ENCODE results near the gene AGBL4. TPM values are rescaled to one million over a fixed set of nuclear protein-coding genes. Genes with fewer than 3 reads are reported as not detected.

The AGBL4 gene
- total and polyA plus RNA-seq, 9 of the 15 experiments (the other 6 are each of a cell fraction or from before 2014, with no cell fraction given): 0.11 TPM; not detected in 7

DNA sequence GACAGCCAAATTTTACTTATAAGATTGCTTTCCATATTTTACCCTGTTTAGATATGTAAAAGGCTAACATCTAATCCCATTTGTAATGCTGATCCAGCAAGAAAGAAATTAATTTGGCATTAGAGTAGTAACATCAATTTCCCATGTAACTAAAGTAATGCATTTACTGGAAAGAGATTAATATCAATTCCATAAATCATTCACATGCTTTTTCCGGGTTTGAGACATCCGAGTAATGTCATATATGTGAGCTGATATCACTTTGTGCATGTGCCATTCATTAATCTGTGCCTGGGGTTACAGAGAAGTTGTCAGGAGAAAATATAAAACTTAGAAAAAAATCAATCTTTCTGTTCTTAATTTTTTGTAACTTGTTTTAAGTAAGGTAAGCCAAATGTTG, 206.1 kb downstream of the AGBL4 start:
- no peak for DNase-seq (ENCODE audit: extremely low read depth in 1 of 4, low spot score in 3 of 4)
- no TSS peak for BruUV-seq (replicated peaks)
- no peaks in the 10 kb centered on the region for H3K27me3 ChIP-seq (ENCODE audit: control insufficient read depth in 2 of 2, insufficient read depth in 2 of 2, low read length in 2 of 2)
- no peaks in the 10 kb centered on the region for H3K9me3 ChIP-seq (replicated peaks; ENCODE audit: control insufficient read depth, insufficient read depth, low read depth, low read length)
- FAIRE-seq: no peak
- H3K9ac ChIP-seq (ENCODE audit: insufficient read depth in 1 of 2, low read depth in 2 of 2, low read length in 2 of 2): no peak overlapping the region
- ChIA-PET CTCF (ENCODE audit: low intra/inter-chr PET ratio) (no interaction called here), POLR2A (no interaction called here)
- no peaks in the 10 kb centered on the region for H3K79me2 ChIP-seq (ENCODE audit: control insufficient read depth, insufficient read depth, low read length)
- H3K9me1 ChIP-seq (ENCODE audit: control insufficient read depth, insufficient read depth, low read length): no peaks in the 10 kb centered on the region
- no peak overlapping the region for H3K27ac ChIP-seq (ENCODE audit: extremely low read depth, low read depth, low read length)
- in situ Hi-C loops (cut with MboI): no loop called here
- intact Hi-C loops (cut with micrococcal nuclease): no loop called here
- H2AFZ ChIP-seq (ENCODE audit: low read depth, low read length): no peak overlapping the region
- H3K4me1 ChIP-seq (replicated peaks in 1 of 2; ENCODE audit: control insufficient read depth in 2 of 2, insufficient read depth in 2 of 2, low read length in 2 of 2): no peaks in the 10 kb centered on the region
- no peaks in the 10 kb centered on the region for H3K36me3 ChIP-seq (ENCODE audit: control insufficient read depth, insufficient read depth, low read length)
- no peak for ATAC-seq
- H3K4me3 ChIP-seq: no peak overlapping the region
- WGBS (ENCODE audit: insufficient coverage, low coverage, missing lambda C conversion rate): 0% methylated on average over 2 of the region's 2 CpGs
- no peak overlapping the region for H3K4me2 ChIP-seq (ENCODE audit: insufficient read depth, low read length)
- no peaks in the 10 kb centered on the region for H4K20me1 ChIP-seq (replicated peaks; ENCODE audit: control insufficient read depth, insufficient read depth, low read length)
- TF ChIP-seq, protein P1, sequence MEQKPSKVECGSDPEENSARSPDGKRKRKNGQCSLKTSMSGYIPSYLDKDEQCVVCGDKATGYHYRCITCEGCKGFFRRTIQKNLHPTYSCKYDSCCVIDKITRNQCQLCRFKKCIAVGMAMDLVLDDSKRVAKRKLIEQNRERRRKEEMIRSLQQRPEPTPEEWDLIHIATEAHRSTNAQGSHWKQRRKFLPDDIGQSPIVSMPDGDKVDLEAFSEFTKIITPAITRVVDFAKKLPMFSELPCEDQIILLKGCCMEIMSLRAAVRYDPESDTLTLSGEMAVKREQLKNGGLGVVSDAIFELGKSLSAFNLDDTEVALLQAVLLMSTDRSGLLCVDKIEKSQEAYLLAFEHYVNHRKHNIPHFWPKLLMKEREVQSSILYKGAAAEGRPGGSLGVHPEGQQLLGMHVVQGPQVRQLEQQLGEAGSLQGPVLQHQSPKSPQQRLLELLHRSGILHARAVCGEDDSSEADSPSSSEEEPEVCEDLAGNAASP (IDR thresholded peaks at IDR 0.05): no peak
- no peak for TF ChIP-seq ZNF79 (CRISPR knock-in tag; IDR thresholded peaks at IDR 0.05; ENCODE audit: low read depth)
- no peak for TF ChIP-seq XRCC5 (IDR thresholded peaks at IDR 0.05; ENCODE audit: low read depth, low read length)
- no peak for TF ChIP-seq SIX5 (IDR thresholded peaks at IDR 0.05; ENCODE audit: borderline replicate concordance in 1 of 2, insufficient read depth in 1 of 2, low read depth in 1 of 2, low read length in 2 of 2)
- no peak for TF ChIP-seq ZNF75A (CRISPR knock-in tag; IDR thresholded peaks at IDR 0.05)
- TF ChIP-seq RAD51 (IDR thresholded peaks at IDR 0.05; ENCODE audit: borderline replicate concordance, low read depth): no peak
- TF ChIP-seq, protein P2, sequence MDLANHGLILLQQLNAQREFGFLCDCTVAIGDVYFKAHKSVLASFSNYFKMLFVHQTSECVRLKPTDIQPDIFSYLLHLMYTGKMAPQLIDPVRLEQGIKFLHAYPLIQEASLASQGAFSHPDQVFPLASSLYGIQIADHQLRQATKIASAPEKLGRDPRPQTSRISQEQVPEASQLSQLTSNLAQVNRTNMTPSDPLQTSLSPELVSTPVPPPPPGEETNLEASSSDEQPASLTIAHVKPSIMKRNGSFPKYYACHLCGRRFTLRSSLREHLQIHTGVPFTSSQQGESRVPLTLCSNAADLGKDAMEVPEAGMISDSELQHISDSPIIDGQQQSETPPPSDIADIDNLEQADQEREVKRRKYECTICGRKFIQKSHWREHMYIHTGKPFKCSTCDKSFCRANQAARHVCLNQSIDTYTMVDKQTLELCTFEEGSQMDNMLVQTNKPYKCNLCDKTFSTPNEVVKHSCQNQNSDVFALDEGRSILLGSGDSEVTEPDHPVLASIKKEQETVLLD (IDR thresholded peaks at IDR 0.05): no peak
- TF ChIP-seq CBFA2T2 (conservative IDR thresholded peaks at IDR 0.05): no peak
- no peak for TF ChIP-seq PHB (CRISPR knock-in tag; IDR thresholded peaks at IDR 0.05)
- TF ChIP-seq ZNF133 (CRISPR knock-in tag; IDR thresholded peaks at IDR 0.05): no peak
- TF ChIP-seq, protein P3, sequence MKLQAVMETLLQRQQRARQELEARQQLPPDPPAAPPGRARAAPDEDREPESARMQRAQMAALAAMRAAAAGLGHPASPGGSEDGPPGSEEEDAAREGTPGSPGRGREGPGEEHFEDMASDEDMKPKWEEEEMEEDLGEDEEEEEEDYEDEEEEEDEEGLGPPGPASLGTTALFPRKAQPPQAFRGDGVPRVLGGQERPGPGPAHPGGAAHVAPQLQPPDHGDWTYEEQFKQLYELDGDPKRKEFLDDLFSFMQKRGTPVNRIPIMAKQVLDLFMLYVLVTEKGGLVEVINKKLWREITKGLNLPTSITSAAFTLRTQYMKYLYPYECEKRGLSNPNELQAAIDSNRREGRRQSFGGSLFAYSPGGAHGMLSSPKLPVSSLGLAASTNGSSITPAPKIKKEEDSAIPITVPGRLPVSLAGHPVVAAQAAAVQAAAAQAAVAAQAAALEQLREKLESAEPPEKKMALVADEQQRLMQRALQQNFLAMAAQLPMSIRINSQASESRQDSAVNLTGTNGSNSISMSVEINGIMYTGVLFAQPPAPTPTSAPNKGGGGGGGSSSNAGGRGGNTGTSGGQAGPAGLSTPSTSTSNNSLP (IDR thresholded peaks at IDR 0.05; ENCODE audit: borderline replicate concordance, low read depth, low read length): no peak
- no peak for TF ChIP-seq SMARCA4 (IDR thresholded peaks at IDR 0.05)
- no peak for TF ChIP-seq CBX3 (IDR thresholded peaks at IDR 0.05; ENCODE audit: borderline replicate concordance in 1 of 2, low read length in 2 of 2)
- TF ChIP-seq POLR3G (IDR thresholded peaks at IDR 0.05; ENCODE audit: extremely low read depth, insufficient read length, insufficient replicate concordance): no peak
- no peak for TF ChIP-seq ZNF23 (CRISPR knock-in tag; IDR thresholded peaks at IDR 0.05)
- TF ChIP-seq HLTF (IDR thresholded peaks at IDR 0.05): no peak
